GM12801 (cell line): ENCODE data around the gene ARID1A.

Source experiments
- TF ChIP-seq, protein P1 (sequence below): IDR thresholded peaks from one replicate; pipeline ENCODE4 v1.5.1; 2011; ENCODE audit warnings: control low read depth; ENCODE audit not compliant: insufficient read length; ENCODE audit errors: extremely low read depth

Gene ARID1A

GRCh38 chr1:26711777-26712176 is 16.0 kb downstream of the ARID1A start:
- TF ChIP-seq, protein P1, sequence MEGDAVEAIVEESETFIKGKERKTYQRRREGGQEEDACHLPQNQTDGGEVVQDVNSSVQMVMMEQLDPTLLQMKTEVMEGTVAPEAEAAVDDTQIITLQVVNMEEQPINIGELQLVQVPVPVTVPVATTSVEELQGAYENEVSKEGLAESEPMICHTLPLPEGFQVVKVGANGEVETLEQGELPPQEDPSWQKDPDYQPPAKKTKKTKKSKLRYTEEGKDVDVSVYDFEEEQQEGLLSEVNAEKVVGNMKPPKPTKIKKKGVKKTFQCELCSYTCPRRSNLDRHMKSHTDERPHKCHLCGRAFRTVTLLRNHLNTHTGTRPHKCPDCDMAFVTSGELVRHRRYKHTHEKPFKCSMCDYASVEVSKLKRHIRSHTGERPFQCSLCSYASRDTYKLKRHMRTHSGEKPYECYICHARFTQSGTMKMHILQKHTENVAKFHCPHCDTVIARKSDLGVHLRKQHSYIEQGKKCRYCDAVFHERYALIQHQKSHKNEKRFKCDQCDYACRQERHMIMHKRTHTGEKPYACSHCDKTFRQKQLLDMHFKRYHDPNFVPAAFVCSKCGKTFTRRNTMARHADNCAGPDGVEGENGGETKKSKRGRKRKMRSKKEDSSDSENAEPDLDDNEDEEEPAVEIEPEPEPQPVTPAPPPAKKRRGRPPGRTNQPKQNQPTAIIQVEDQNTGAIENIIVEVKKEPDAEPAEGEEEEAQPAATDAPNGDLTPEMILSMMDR: no peak

DNA sequence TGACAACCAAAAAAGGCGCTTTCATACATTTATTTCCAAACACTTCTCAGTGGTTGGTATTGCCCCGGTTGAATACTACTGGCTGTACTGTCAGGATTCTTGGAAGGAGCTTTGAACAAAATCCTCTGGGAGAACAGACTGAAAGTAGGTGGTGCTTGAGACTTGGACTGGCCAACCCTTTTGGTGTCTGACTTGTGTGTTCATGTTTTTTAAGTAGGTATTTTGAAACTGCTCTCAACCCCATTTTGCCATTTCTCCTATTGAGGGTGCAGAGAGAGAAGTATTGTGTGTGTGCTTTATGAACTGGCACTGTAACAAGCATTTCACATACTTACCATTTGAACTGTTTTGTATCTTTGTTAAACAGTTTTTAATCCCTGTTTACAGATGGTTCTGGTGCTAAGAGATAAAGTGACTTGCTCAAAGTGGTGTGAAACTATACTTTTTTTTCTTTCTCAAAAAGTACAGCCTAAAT is 21.2 kb downstream of the ARID1A start:
- TF ChIP-seq, protein P1: no peak

- TF ChIP-seq, protein P1: no peak
These were observed 23.4 kb downstream of the ARID1A start for GRCh38 chr1:26719205-26719604.

GRCh38 chr1:26721669-26722355 is 26.0 kb downstream of the ARID1A start:
- TF ChIP-seq, protein P1: no peak

- TF ChIP-seq, protein P1: no peak
These were observed 27.5 kb downstream of the ARID1A start for GRCh38 chr1:26723013-26723991.

DNA sequence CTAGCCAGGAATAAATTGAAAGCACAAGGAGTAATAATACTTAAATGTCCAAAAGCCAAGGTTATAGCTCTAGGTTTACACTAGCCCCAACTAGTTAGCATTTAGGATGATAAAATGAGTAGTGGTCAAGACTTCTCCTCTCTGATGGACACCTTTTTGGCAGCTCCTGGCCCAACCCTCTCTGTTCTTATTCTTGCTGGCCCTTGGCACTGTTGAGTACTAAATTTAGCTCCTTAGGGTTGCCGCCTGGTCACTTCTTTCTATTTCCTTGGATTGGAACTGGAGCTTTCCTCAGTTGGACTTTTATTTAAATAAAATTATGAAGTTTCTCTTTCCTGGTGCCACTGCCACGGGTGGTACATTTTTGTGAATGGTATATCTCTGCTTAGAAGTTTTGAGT is 28.3 kb downstream of the ARID1A start:
- TF ChIP-seq, protein P1: no peak

- TF ChIP-seq, protein P1: no peak
These were observed 29.1 kb downstream of the ARID1A start for GRCh38 chr1:26724926-26725325.
